T-helper 1 cell treated with Interleukin-12 subunit alpha and Interleukin-12 subunit beta and Interleukin-4 antibody, amounts not matched to agents 30 ng/mL and 1 ng/mL, for 36 hours (primary cell): Measurements from ENCODE around the gene PDCD4. TPM values are rescaled to one million over a fixed set of nuclear protein-coding genes. Genes with fewer than 3 reads are reported as not detected.

Experiments
- total RNA-seq: library from RNA; stranded (reverse); gene quantifications from 2 replicates; pipeline ENCODE4 v1.2.3, GENCODE V29; 2022

The PDCD4 gene
- total RNA-seq, 1 donor from 2014 or later, result 89.9 TPM

Other genes with a start within 250 kb of the PDCD4 start
- gene RBM20, start 227.6 kb upstream of the PDCD4 start, total RNA-seq, result 0.02 and 0.27 TPM in 2 replicates
- 18.8 and 19.2 TPM in 2 replicates for gene BBIP1, start 47.3 kb downstream of the PDCD4 start, total RNA-seq
- gene SHOC2, start 47.7 kb downstream of the PDCD4 start, total RNA-seq, result 49.9 and 54.2 TPM in 2 replicates
- not detected in 2 replicates for gene ADRA2A, start 205.1 kb downstream of the PDCD4 start, total RNA-seq